NCI-H510A treated with DMSO at 0.1 percent for 48 hours (cell line): Measurements from ENCODE around the gene LRRC51.
"Not testable (repeated sequence)": the region's sequence is repeated elsewhere in the genome, so short reads cannot be mapped to it uniquely, and the experiment has no call there.

ENCODE experiments used
- DNase-seq: peaks from one replicate; lab custom pipeline; 2025; lab: John Stamatoyannopoulos, UW

The LRRC51 gene

GRCh38 chr11:72105888-72106287, 25.2 kb downstream of the LRRC51 start, which contains the start of gene TOMT:
TSS of gene TOMT (plus strand) at chr11:72105924. CDS start at chr11:72105952, 28 bp downstream.
- DNase-seq = no peak

- no peak for DNase-seq
These were observed 30.9 kb downstream of the LRRC51 start for GRCh38 chr11:72111300-72112142.

- peak; percentile 98 for DNase-seq
These were observed 31.7 kb downstream of the LRRC51 start, which contains the start of gene ANAPC15 for GRCh38 chr11:72112143-72112977. TSS of gene ANAPC15 (minus strand) at chr11:72112695. CDS start at chr11:72111276, 1,419 bp downstream.

GRCh38 chr11:72112978-72113808, 32.5 kb downstream of the LRRC51 start:
- no peak for DNase-seq

- DNase-seq = no peak
These were observed 33.9 kb downstream of the LRRC51 start for GRCh38 chr11:72114570-72114969.

GRCh38 chr11:72116019-72116755, 35.5 kb downstream of the LRRC51 start:
- no peak for DNase-seq

- no peak for DNase-seq
These were observed 38.5 kb downstream of the LRRC51 start for GRCh38 chr11:72119198-72119597.

- no peak for DNase-seq
These were observed 40.3 kb downstream of the LRRC51 start for GRCh38 chr11:72120930-72121329.

GRCh38 chr11:72122607-72123006, 42.0 kb downstream of the LRRC51 start:
- no peak for DNase-seq

- DNase-seq = no peak
These were observed 42.5 kb downstream of the LRRC51 start for GRCh38 chr11:72123117-72123653.

GRCh38 chr11:72124046-72124445, 43.4 kb downstream of the LRRC51 start:
- DNase-seq = no peak

GRCh38 chr11:72125956-72126355, 45.3 kb downstream of the LRRC51 start:
- DNase-seq = no peak

GRCh38 chr11:72127923-72128322, 47.3 kb downstream of the LRRC51 start:
- DNase-seq = no peak

- no peak for DNase-seq
These were observed 48.7 kb downstream of the LRRC51 start for GRCh38 chr11:72129381-72129780.

GRCh38 chr11:72132646-72133045, 52.0 kb downstream of the LRRC51 start:
- no peak for DNase-seq

- DNase-seq = not testable (repeated sequence)
These were observed 54.8 kb downstream of the LRRC51 start, which contains the start of gene FOLR3 for GRCh38 chr11:72135473-72135872. TSS of gene FOLR3 (plus strand) at chr11:72135725. CDS start at chr11:72135953, 228 bp downstream.

GRCh38 chr11:72135891-72136683, 55.4 kb downstream of the LRRC51 start:
- no peak for DNase-seq

- DNase-seq = no peak
These were observed 56.1 kb downstream of the LRRC51 start for GRCh38 chr11:72136684-72137262.

GRCh38 chr11:72138821-72139390, 58.3 kb downstream of the LRRC51 start:
- no peak for DNase-seq
